Measurements from ENCODE around the gene KRT5.
"Not testable (repeated sequence)": the region's sequence is repeated elsewhere in the genome, so short reads cannot be mapped to it uniquely, and the experiment has no call there.

KRT5 gene

DNA sequence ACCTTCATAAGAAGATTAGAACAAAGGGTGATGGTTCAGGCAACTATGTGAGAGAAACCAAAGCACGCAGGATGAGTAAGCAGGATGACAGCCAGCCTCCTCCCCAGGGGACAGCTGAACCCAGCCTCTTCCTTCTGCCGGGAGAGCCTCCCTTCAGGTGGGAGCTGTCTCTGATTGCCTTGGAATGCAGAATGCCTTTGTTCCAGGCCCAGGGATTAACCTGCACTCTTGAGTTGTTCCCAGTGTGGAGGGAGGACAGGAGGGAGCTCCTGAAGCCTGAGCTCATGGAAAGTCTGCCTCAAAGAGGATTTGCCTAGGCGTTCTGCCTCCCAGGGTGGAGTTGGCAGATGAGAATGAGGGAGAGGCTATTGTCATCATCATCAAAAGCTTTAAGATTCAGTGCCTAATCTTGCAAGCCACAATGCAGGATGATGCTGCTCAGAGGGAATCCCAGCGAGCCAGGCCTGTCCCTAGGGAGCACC lies 23.6 kb downstream of the KRT5 start:
- in situ Hi-C loops (cut with HindIII; ENCODE audit: low sequenced_read_pairs): no loop called here

DNA sequence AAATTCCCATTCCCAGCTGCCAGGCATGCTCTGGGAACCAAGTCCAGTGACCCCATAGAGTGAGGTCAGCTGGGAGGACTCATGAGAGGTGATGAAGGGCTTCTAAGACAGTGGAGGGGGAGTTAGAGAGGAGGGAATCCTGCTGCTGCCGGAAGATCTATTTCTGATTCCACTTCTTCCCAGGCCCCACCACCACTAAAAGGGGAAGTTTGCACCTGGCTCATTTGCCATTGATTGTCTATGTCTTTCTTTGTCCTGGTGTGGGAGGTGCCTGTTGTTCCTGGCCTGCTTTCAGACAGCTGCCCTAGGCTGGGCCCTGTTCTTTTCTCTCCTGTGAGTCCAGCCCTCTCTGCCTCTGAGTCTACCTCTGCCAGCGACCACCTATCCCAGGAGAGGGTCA lies 24.1 kb downstream of the KRT5 start:
- in situ Hi-C loops (cut with HindIII; ENCODE audit: low sequenced_read_pairs): no loop called here

DNA sequence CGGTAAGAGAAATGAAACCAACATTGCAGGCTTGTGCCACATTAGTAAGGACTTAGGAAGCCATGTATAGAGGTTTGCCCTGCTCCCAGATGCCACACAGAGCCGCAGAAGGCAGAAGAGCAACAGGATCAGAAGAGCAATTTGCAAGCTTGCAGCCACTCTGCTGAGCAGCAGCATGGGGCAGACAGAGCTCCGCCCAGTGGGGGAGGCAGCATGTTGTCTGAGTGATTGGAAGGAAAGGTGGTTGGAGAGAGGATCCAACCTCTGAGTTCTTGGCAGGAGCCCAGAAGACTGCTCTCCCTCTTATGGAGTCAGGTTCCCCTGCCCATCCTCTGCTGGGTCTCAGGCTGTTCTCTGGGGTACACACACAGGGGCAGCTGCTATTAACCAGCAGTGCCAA lies 24.8 kb downstream of the KRT5 start:
- in situ Hi-C loops (cut with HindIII; ENCODE audit: low sequenced_read_pairs): no loop called here

GRCh38 chr12:52494518-52494917 lies 25.7 kb downstream of the KRT5 start:
- in situ Hi-C loops (cut with HindIII; ENCODE audit: low sequenced_read_pairs): no loop called here

DNA sequence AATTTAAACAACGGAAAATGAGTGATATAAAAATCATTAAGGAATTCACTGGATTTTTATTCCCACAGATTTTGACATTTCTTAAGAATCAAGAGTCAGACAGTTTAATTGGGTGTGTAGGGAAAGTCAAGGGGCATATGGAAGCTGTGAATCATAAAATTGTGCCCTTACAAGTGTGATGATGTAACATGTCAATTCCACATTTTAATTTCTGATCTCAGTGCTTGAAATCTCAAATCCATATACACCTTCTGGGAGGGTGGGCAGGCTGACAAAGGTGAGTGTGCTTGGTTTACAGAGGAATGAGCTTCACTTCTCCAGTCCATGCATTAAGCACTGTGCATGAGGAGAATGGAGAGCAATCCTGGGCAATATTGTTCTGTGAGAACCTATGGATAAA lies 26.1 kb downstream of the KRT5 start:
- in situ Hi-C loops (cut with HindIII; ENCODE audit: low sequenced_read_pairs): no loop called here

DNA sequence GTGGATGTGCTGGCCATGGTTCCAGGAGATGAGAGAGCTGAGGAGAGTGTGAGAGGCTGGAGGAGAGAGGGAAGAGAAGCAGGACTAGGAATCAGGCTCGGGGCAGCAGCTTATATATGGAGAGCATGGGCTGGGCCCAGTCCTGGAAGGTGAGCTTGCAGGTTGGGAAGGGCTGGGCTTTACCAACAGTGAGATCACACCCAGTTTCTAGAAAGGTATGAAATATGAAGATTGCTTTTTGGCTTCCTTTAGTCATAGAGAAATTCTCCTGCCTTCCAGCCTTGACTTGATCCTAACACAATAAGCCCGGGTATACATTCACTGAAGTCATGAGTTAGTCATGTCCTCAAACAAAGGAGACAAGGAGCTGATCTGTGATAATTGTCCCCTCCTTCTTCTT lies 27.0 kb downstream of the KRT5 start, which contains the start of gene KRT6A:
TSS of gene KRT6A (minus strand) at position 86 of the 400 bp plus-strand sequence. CDS start at position 17, 69 bp downstream.
- in situ Hi-C loops (cut with HindIII; ENCODE audit: low sequenced_read_pairs): no loop called here

GRCh38 chr12:52492405-52492804 lies 27.8 kb downstream of the KRT5 start:
- in situ Hi-C loops (cut with HindIII; ENCODE audit: low sequenced_read_pairs): not testable (repeated sequence)

- in situ Hi-C loops (cut with HindIII; ENCODE audit: low sequenced_read_pairs): not testable (repeated sequence)
Observed at GRCh38 chr12:52491495-52491894, 28.7 kb downstream of the KRT5 start.

DNA sequence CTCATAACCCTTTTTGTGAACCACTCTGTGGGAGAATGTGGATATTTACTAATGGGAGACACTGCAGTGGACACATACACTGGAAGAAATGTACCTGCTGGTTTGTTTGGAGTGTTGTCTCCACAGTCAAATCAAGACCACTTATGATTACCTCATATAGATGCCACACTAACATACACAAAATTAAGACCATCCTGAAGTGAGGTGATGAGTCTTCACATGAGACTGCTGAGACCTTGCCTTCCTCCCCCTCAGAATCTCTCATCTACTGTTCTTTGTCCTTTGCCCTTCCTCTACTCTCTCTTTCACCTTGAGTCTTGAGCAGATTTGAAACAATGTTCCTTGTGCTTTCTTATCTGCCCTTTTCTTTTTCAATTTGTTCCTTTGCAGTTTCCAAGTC lies 31.5 kb downstream of the KRT5 start:
- in situ Hi-C loops (cut with HindIII; ENCODE audit: low sequenced_read_pairs): no loop called here

GRCh38 chr12:52487744-52488443 lies 32.3 kb downstream of the KRT5 start:
- in situ Hi-C loops (cut with HindIII; ENCODE audit: low sequenced_read_pairs): not testable (repeated sequence)

DNA sequence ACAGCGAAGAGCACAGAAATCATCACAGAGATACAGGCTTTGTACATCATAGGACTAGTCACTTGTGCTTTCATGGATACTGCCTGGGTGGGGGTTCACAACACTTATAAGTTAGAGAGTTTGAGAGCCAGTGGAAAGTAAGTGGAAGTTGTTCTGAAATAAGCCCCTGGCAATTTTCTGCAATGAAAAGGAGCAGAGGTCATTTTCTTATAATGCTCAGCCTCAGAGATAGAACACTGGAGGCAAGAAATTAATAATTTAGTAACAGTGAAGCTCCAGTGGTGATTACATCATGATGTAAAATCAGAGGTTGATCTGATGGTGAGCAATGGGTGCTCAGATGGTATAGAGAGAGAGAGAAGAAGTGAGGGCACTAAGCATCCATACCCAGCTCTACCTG lies 33.0 kb downstream of the KRT5 start:
- in situ Hi-C loops (cut with HindIII; ENCODE audit: low sequenced_read_pairs): no loop called here

DNA sequence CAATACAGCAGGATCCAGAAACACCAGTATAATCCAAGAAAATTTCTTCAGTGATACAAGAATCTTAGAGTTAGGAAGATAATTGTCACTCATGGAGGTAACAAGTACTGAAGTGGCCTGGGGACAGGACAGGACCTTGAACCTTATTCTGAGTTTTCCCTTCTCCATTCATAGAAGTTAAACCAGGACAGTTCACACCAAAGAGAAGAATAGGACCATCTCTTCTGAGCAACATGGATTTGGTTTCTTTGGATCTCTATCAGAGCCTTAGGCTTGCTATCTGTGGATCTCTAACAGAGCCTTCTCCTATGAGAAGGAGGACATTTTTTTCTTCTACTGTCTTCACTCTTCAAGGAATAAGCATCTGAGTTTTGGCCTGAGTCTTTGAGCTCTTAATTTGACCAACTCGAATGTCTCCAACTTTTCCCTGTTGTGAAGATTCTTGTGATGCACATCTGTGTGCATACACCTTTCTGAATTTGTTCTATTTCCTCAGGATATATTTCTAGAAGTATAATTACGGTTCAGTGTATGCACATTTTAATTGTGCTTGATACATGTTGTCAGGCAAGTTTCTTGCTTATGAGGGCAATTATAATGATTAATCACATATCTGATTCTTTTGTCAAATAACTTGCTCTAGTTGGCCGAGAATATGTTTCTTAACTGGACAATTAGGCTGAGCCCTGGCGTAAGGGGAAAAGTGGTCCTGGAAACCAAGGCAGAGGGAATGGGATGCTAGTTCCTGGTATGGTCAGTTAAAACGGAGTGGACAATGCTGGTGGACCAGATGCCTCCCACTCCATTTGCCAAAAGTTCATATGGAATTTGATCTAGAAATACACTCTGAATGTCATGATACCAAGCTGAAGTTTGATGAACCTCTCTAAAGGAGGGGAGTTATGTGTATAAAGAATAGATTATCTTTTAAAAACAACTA lies 33.8 kb downstream of the KRT5 start:
- in situ Hi-C loops (cut with HindIII; ENCODE audit: low sequenced_read_pairs): no loop called here

DNA sequence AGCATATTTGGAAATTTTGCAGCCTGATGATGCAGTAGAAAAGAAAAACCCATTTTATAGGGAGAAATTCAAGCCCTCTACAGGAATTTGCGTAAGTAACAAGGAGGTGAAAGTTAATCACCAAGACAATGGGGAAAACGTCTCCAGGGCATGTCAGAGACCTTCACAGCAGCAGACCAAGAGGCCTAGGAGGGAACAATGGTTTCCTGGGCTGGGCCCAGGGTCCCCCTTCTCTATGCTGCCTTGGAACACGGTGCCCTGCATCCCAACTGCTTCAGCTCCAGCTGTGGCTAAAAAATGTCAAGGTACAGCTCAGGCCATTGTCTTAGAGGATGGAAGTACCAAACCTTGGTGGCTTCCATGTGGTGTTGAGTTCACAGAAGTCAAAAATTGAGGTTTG lies 40.1 kb downstream of the KRT5 start:
- in situ Hi-C loops (cut with HindIII; ENCODE audit: low sequenced_read_pairs): no loop called here

GRCh38 chr12:52477651-52478050 lies 42.5 kb downstream of the KRT5 start:
- in situ Hi-C loops (cut with HindIII; ENCODE audit: low sequenced_read_pairs): no loop called here

DNA sequence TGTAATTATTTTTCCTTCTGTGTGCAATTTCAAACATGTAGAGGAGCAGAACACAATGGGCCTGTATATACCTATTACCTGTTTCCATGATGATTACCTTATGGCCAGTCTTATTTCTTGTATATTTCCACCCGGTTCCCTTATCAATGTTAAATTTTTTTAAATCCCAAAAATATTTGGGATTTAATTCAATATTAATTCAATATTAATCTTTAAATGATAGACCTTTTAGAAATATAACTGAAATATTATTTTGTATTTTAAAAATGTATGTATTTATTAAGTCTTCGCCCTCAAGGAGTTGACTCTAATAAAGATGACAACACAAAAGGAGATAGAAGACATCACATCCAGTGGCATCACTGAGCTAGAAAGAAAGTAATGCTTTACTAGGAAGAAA lies 46.0 kb downstream of the KRT5 start:
- in situ Hi-C loops (cut with HindIII; ENCODE audit: low sequenced_read_pairs): no loop called here

DNA sequence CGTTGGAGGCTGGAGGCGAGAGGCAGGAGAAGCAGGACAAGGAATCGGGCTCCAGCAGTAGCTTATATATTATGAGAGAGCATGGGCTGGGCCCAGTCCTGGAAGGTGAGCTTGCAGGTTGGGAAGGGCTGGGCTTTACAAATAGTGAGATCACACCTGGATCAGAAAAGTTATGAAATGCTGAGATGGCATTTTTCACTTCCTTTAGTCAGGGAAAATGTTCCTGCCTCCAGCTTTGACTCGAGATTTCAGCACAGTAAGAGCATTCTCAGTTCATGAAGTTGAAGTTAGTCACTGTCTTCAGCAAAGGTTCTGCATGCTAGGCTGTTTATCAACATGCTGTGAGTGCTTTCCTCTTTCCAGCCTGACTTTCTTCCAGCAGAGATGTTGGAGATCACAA lies 46.4 kb downstream of the KRT5 start, which contains the start of gene KRT6C:
TSS of gene KRT6C (minus strand) at position 38 of the 400 bp plus-strand sequence. CDS start 68 bp downstream, outside the sequence.
- in situ Hi-C loops (cut with HindIII; ENCODE audit: low sequenced_read_pairs): no loop called here

DNA sequence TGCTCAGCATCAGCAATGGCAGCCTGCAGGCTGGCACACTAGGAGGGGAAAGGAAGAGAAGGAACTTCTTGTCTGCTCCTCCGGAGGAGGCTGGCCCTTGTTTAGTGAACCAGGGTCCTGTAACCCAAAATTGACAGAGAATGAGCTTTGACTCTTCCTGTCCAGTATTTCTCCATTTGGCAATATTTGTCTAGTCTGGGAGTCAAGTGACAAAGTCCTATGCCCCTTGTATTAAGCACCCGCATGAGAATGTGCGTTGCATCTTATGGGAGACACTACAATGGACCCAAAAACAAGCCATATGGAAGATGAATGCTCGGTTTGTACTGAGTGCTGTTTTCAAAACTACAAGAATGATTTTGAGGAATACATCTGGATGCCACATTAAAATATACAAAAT lies 50.3 kb downstream of the KRT5 start:
- in situ Hi-C loops (cut with HindIII; ENCODE audit: low sequenced_read_pairs): no loop called here

DNA sequence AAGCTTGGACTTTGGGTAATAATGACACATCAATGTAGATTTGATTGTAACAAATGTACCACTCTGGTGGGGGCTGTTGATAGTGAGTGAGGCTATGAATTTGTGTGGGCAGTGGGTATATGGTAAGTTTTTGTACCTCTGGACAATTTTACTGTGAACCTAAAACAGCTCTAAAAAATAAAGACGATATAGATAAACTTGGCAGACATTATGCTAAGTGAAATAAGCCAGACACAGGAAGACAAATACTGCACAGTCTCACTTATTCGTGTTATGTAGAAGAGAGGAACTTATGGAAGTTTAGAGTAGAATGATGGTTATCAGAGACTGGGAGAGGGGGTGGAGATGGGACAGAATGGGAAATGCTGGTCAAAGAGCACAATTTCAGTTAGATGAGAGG lies 55.3 kb downstream of the KRT5 start:
- in situ Hi-C loops (cut with HindIII; ENCODE audit: low sequenced_read_pairs): no loop called here
